Lower lobe of right lung (tissue), 2 donors: ENCODE measurements around the gene MN1. TPM values are rescaled to one million over a fixed set of nuclear protein-coding genes. Genes with fewer than 3 reads are reported as not detected.
"Not testable (repeated sequence)": the region's sequence is repeated elsewhere in the genome, so short reads cannot be mapped to it uniquely, and the experiment has no call there.

ENCODE experiments used
- ATAC-seq, 2 donors: fragments of 200-7000 bp; cut with Tn5 transposase; one replicate each; pipeline ENCODE4 v1.9.1; 2020 to 2022; ENCODE audit warnings: mild to moderate bottlenecking in 2 of 2, moderate library complexity in 2 of 2
- DNase-seq: peaks from one replicate; pipeline ENCODE4 v3.0.0-alpha.2; 2020
- H3K27ac ChIP-seq: fragments of 200-600 bp; one replicate; pipeline ENCODE4 v1.8.0; 2022
- H3K27me3 ChIP-seq: fragments of 200-600 bp; one replicate; pipeline ENCODE4 v1.8.0; 2022; ENCODE audit warnings: low read depth
- H3K36me3 ChIP-seq: fragments of 200-600 bp; one replicate; pipeline ENCODE4 v1.8.0; 2022; ENCODE audit warnings: mild to moderate bottlenecking
- H3K4me1 ChIP-seq: fragments of 200-600 bp; one replicate; pipeline ENCODE4 v1.8.0; 2022
- H3K4me3 ChIP-seq: fragments of 200-600 bp; one replicate; pipeline ENCODE4 v1.8.0; 2022; ENCODE audit warnings: mild to moderate bottlenecking
- H3K9me3 ChIP-seq: fragments of 200-600 bp; one replicate; pipeline ENCODE4 v1.8.0; 2022
- intact Hi-C: fragments of 100-400 bp; cut with DNase I; formaldehyde crosslinking; loops from one replicate; pipeline ENCODE4 v1.11.0; 2022
- total RNA-seq: library from RNA; stranded (reverse); fragmentation: NEBNext Ultra II Directional; extraction: Animal tissue kit (Norgen Biotek cat#: 25700); gene quantifications from one replicate; pipeline ENCODE4 v1.2.1, GENCODE V29; 2021
- TF ChIP-seq, protein P1 (sequence below): fragments of 200-600 bp; IDR thresholded peaks from one replicate; pipeline ENCODE4 v1.8.0; 2022; ENCODE audit warnings: antibody characterized with exemption, mild to moderate bottlenecking
- donor health status: DM: no; HTN: yes; CAD: no; lungs with severe emphysema.

The MN1 gene
- total RNA-seq, 1 donor from 2014 or later = 6.5 TPM

DNA sequence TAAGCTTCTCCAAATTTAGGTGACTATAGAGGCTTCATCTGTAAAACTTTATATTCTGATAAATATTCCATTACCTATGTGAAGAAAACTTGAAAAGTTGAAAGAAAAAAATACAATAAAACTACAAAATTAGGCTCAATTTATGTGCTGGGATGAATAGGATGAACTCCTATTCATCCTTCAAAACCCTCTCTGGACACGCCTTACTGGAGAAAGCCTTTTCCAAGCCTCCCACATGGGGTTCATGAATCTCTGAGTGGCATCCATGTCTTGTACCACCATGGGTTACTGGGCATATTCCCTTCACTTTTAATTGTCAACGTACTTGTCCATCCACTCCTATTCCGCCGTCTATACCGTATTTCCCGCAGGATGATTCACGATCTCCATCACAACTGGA lies 55.7 kb downstream of the MN1 start:
- TF ChIP-seq, protein P1, sequence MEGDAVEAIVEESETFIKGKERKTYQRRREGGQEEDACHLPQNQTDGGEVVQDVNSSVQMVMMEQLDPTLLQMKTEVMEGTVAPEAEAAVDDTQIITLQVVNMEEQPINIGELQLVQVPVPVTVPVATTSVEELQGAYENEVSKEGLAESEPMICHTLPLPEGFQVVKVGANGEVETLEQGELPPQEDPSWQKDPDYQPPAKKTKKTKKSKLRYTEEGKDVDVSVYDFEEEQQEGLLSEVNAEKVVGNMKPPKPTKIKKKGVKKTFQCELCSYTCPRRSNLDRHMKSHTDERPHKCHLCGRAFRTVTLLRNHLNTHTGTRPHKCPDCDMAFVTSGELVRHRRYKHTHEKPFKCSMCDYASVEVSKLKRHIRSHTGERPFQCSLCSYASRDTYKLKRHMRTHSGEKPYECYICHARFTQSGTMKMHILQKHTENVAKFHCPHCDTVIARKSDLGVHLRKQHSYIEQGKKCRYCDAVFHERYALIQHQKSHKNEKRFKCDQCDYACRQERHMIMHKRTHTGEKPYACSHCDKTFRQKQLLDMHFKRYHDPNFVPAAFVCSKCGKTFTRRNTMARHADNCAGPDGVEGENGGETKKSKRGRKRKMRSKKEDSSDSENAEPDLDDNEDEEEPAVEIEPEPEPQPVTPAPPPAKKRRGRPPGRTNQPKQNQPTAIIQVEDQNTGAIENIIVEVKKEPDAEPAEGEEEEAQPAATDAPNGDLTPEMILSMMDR = no peak
- intact Hi-C loops = no loop called here
- Histone ChIP-seq H3K4me3 (no peak overlapping the region), H3K9me3 (no peaks in the 10 kb centered on the region), H3K36me3 (no peaks in the 10 kb centered on the region), H3K4me1 (peaks cover 9% of the 10 kb centered on the region), H3K27ac (no peak overlapping the region), H3K27me3 (peaks cover 9% of the 10 kb centered on the region)
- no peak for ATAC-seq
- no peak for DNase-seq

- Histone ChIP-seq H3K4me1 (peaks cover 9% of the 10 kb centered on the region), H3K4me3 (no peak overlapping the region), H3K27me3 (peaks cover 9% of the 10 kb centered on the region), H3K27ac (no peak overlapping the region), H3K9me3 (no peaks in the 10 kb centered on the region), H3K36me3 (no peaks in the 10 kb centered on the region)
- intact Hi-C loops = no loop called here
- DNase-seq = no peak
- no peak for ATAC-seq
- TF ChIP-seq, protein P1 = no peak
Measured at GRCh38 chr22:27745154-27745553, 56.4 kb downstream of the MN1 start.

DNA sequence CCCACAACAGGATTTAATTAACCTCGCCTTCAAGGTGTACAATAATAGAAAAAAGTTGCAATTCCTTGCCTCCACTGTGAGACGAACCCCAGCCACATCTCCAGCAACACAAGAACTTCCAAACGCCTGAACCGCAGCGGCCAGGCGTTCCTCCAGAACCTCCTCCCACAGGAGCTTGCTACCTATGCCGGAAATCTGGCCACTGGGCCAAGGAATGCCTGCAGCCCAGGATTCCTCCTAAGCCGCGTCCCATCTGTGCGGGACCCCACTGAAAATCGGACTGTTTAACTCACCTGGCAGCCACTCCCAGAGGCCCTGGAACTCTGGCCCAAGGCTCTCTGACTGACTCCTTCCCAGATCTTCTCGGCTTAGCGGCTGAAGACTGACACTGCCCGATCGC lies 57.5 kb downstream of the MN1 start:
- H3K4me3 ChIP-seq, DNase-seq, H3K9me3 ChIP-seq, ATAC-seq, H3K36me3 ChIP-seq, intact Hi-C loops, H3K4me1 ChIP-seq, H3K27me3 ChIP-seq, H3K27ac ChIP-seq: not testable (repeated sequence)

DNA sequence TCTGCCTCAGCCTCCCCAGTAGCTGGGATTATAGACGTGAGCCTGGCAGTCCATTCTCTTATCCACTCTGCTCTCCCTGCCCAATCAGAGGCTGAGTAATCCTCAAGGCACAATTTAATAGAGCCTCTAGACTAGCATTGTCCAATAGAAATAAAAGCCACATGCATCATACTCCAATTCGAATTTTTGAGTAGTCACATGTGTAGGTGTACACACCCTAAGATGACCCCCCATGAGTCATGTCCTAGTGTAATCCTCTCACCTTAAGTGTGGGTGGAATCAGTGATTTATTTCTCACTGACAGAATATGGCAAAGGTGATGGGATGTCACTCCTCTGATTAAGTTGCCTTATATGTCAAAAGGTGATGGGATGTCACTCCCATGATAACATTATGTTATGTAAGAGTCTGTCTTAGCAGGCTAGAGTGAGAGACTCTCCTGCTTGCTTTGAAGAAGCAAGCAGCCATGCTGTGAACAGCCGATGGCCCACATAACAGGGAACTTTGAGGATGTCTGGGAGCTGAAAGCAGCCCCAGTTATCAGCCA lies 61.3 kb downstream of the MN1 start:
- no peak for DNase-seq
- H3K36me3 ChIP-seq = no peaks in the 10 kb centered on the region
- no peaks in the 10 kb centered on the region for H3K27me3 ChIP-seq
- intact Hi-C loops = no loop called here
- TF ChIP-seq, protein P1 = no peak
- ATAC-seq = no peak
- H3K4me3 ChIP-seq = no peak overlapping the region
- H3K4me1 ChIP-seq = no peaks in the 10 kb centered on the region
- no peaks in the 10 kb centered on the region for H3K9me3 ChIP-seq
- no peak overlapping the region for H3K27ac ChIP-seq

- no peak for ATAC-seq
- Histone ChIP-seq H3K27me3 (no peaks in the 10 kb centered on the region), H3K4me1 (no peaks in the 10 kb centered on the region), H3K36me3 (no peaks in the 10 kb centered on the region), H3K9me3 (no peaks in the 10 kb centered on the region), H3K4me3 (no peak overlapping the region), H3K27ac (no peak overlapping the region)
- no peak for DNase-seq
- TF ChIP-seq, protein P1 = no peak
- intact Hi-C loops = no loop called here
Measured at GRCh38 chr22:27737521-27737920, 64.0 kb downstream of the MN1 start.

DNA sequence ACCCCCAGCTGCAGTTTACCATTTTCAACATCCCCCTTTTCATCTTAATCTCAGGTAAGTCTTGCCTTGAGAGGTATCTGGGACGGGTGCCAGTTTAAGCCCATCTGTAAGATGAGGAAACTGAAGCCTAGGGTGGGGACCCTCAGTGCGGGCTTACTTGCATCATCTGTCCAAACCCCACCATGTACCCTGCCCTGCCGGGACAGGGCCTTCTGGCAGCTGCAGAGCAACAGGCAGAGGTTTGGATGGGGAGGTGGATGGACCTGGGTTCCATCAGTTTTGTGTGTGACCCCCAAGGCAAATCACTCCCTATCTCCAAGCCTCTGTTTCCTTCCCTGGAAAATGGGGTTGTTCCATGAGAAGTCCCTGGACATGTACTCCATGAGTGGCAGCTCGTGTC lies 67.5 kb downstream of the MN1 start:
- Histone ChIP-seq H3K27me3 (no peaks in the 10 kb centered on the region), H3K36me3 (no peaks in the 10 kb centered on the region), H3K27ac (no peak overlapping the region), H3K4me3 (no peak overlapping the region), H3K9me3 (no peaks in the 10 kb centered on the region), H3K4me1 (no peaks in the 10 kb centered on the region)
- ATAC-seq = no peak
- no peak for DNase-seq
- intact Hi-C loops = no loop called here
- TF ChIP-seq, protein P1 = no peak
